Upper lobe of left lung (tissue), 4 donors: ENCODE data around the gene OTOGL.

Experiments used
- CTCF ChIP-seq, 6 experiments: fragments of 450-650 bp in 4 of 6; fragments of 200-600 bp in 2 of 6; sonication (generic) in 2 of 6; IDR thresholded peaks; one replicate each; pipeline ENCODE4 v1.5.1; 2016 to 2019; ENCODE audit warnings: antibody characterized with exemption in 6 of 6
- EP300 ChIP-seq, 4 donors: sonication (generic); formaldehyde crosslinking; IDR thresholded peaks; one replicate each; pipeline ENCODE4 v1.5.1; 2017; ENCODE audit warnings: antibody characterized with exemption in 4 of 4, control low read depth in 2 of 4
- POLR2A ChIP-seq, 4 donors: fragments of 450-650 bp; IDR thresholded peaks; one replicate each; pipeline ENCODE4 v1.5.1; 2016 to 2017; ENCODE audit warnings: antibody characterized with exemption in 4 of 4, mild to moderate bottlenecking in 2 of 4

- TF ChIP-seq POLR2A (IDR thresholded peaks at IDR 0.05) (no peak), CTCF (IDR thresholded peaks at IDR 0.05) (no peak), EP300 (IDR thresholded peaks at IDR 0.05) (no peak)
Observed at GRCh38 chr12:80381121-80381520, 281.8 kb downstream of the OTOGL start.
